Neuron (in vitro differentiated cells): ENCODE measurements around the gene RPRD1B.

Experiments used
- H2AFZ ChIP-seq: one replicate; pipeline ENCODE4 v1.6.1; 2013; ENCODE audit warnings: low read depth, mild to moderate bottlenecking, inconsistent platforms, low read length, moderate library complexity
- H3K27me3 ChIP-seq: one replicate; pipeline ENCODE4 v1.6.1; 2013; ENCODE audit warnings: low read length; ENCODE audit not compliant: insufficient read depth
- H3K36me3 ChIP-seq: one replicate; pipeline ENCODE4 v1.6.1; 2013; ENCODE audit warnings: low read length; ENCODE audit not compliant: insufficient read depth
- H3K4me1 ChIP-seq: one replicate; pipeline ENCODE4 v1.6.1; 2013; ENCODE audit warnings: low read length; ENCODE audit not compliant: insufficient read depth
- H3K4me3 ChIP-seq: 2 replicates; pipeline ENCODE4 v1.5.1; 2013; ENCODE audit warnings: mild to moderate bottlenecking, low read length, moderate library complexity
- H3K9me3 ChIP-seq: one replicate; pipeline ENCODE4 v1.6.1; 2013; ENCODE audit warnings: low read length

RPRD1B gene

GRCh38 chr20:38138086-38138778 is 104.7 kb downstream of the RPRD1B start:
- H3K27me3 ChIP-seq, result peaks cover 2% of the 10 kb centered on the region
- H3K9me3 ChIP-seq, result no peaks in the 10 kb centered on the region
- no peak overlapping the region for H3K4me3 ChIP-seq
- no peaks in the 10 kb centered on the region for H3K36me3 ChIP-seq
- no peak overlapping the region for H2AFZ ChIP-seq
- H3K4me1 ChIP-seq, result peaks cover 4% of the 10 kb centered on the region

- peaks cover 2% of the 10 kb centered on the region for H3K27me3 ChIP-seq
- no peak overlapping the region for H3K4me3 ChIP-seq
- H3K4me1 ChIP-seq, result peaks cover 4% of the 10 kb centered on the region
These were observed 105.8 kb downstream of the RPRD1B start for GRCh38 chr20:38139156-38139912.

GRCh38 chr20:38139977-38140753 is 106.6 kb downstream of the RPRD1B start:
- H3K4me1 ChIP-seq, result peaks cover 4% of the 10 kb centered on the region
- peaks cover 2% of the 10 kb centered on the region for H3K27me3 ChIP-seq
- H3K36me3 ChIP-seq, result no peaks in the 10 kb centered on the region
- no peak overlapping the region for H2AFZ ChIP-seq
- no peak overlapping the region for H3K4me3 ChIP-seq
- no peaks in the 10 kb centered on the region for H3K9me3 ChIP-seq

More at GRCh38 chr20:38139156-38139912, 105.8 kb downstream of the RPRD1B start:
- H2AFZ ChIP-seq, result no peak overlapping the region
- H3K36me3 ChIP-seq, result no peaks in the 10 kb centered on the region
- no peaks in the 10 kb centered on the region for H3K9me3 ChIP-seq

GRCh38 chr20:38141204-38141888 is 107.8 kb downstream of the RPRD1B start:
- no peak overlapping the region for H2AFZ ChIP-seq
- peaks cover 2% of the 10 kb centered on the region for H3K27me3 ChIP-seq
- no peaks in the 10 kb centered on the region for H3K36me3 ChIP-seq
- H3K9me3 ChIP-seq, result no peaks in the 10 kb centered on the region
- H3K4me3 ChIP-seq, result no peak overlapping the region
- H3K4me1 ChIP-seq, result peaks cover 4% of the 10 kb centered on the region
